IMR-90 (cell line): ENCODE data around the gene DAG1. TPM values are rescaled to one million over a fixed set of nuclear protein-coding genes. Genes with fewer than 3 reads are reported as not detected.
A peak's percentile ranks its signal among the peaks of the same experiment; 100 is the strongest.

ENCODE experiments used
- ATAC-seq: fragments of 200-7000 bp; cut with Tn5 transposase; 2 replicates; pipeline ENCODE4 v1.9.1; 2020; ENCODE audit warnings: low read depth, mild to moderate bottlenecking, moderate library complexity
- BruUV-seq: library from RNA; stranded (reverse); fragments of 400-500 nt; replicated peaks from 2 replicates; lab custom pipeline; 2021; lab: Mats Ljungman, UMichigan
- CTCF ChIA-PET: fragments of 300-600 bp; formaldehyde crosslinking; extraction: SDS; loops from one replicate; lab custom pipeline; 2021; ENCODE audit warnings: antibody characterized with exemption; lab: Yijun Ruan, JAX
- POLR2A ChIA-PET: fragments of 300-600 bp; sonication (Branson Sonifier 250); formaldehyde crosslinking; loops from one replicate; lab custom pipeline; 2022; ENCODE audit warnings: antibody characterized with exemption; ENCODE audit not compliant: unreplicated experiment; lab: Charles Lee
- DNase-seq: peaks from one replicate; pipeline ENCODE4 v3.0.0; 2013
- H2AFZ ChIP-seq: replicated peaks from 2 replicates; pipeline ENCODE3; 2013; ENCODE audit warnings: low read length, mild to moderate bottlenecking; ENCODE audit not compliant: poor library complexity
- H2AK5ac ChIP-seq: 2 replicates; pipeline ENCODE4 v1.6.1; 2013; ENCODE audit warnings: low read depth, low read length, inconsistent platforms
- H2AK9ac ChIP-seq: replicated peaks from 2 replicates; pipeline ENCODE3; 2013; ENCODE audit warnings: mild to moderate bottlenecking, low read depth, low read length, moderate library complexity; ENCODE audit not compliant: poor library complexity
- H2BK120ac ChIP-seq: 2 replicates; pipeline ENCODE4 v1.6.1; 2013; ENCODE audit warnings: low read depth, low read length, inconsistent platforms
- H2BK15ac ChIP-seq: 3 replicates; pipeline ENCODE4 v1.6.1; 2013; ENCODE audit warnings: low read depth, low read length, inconsistent platforms
- H2BK20ac ChIP-seq: 2 replicates; pipeline ENCODE4 v1.6.1; 2013; ENCODE audit warnings: low read depth, mild to moderate bottlenecking, inconsistent platforms, low read length, moderate library complexity
- H2BK5ac ChIP-seq: 2 replicates; pipeline ENCODE4 v1.6.1; 2013; ENCODE audit warnings: mild to moderate bottlenecking, low read depth, low read length, inconsistent platforms; ENCODE audit not compliant: poor library complexity, severe bottlenecking
- H3K14ac ChIP-seq: replicated peaks from 2 replicates; pipeline ENCODE4 v1.6.1; 2013; ENCODE audit warnings: low read depth, low read length, inconsistent platforms
- H3K18ac ChIP-seq: 2 replicates; pipeline ENCODE4 v1.6.1; 2013; ENCODE audit warnings: low read depth, low read length, control low read depth
- H3K23ac ChIP-seq: 2 replicates; pipeline ENCODE4 v1.6.1; 2013; ENCODE audit warnings: low read depth, low read length, inconsistent platforms
- H3K27ac ChIP-seq: 2 replicates; pipeline ENCODE4 v1.5.1; 2013; ENCODE audit warnings: mild to moderate bottlenecking, control low read depth, low read length; ENCODE audit not compliant: insufficient read depth
- H3K27me3 ChIP-seq: 2 replicates; pipeline ENCODE4 v1.6.1; 2013; ENCODE audit warnings: low read length; ENCODE audit not compliant: control insufficient read depth, insufficient read depth
- H3K36me3 ChIP-seq: 2 replicates; pipeline ENCODE4 v1.6.1; 2013; ENCODE audit warnings: low read length, mixed read lengths; ENCODE audit not compliant: control insufficient read depth, insufficient read depth
- H3K4ac ChIP-seq: 2 replicates; pipeline ENCODE4 v1.6.1; 2013; ENCODE audit warnings: low read depth, low read length, inconsistent platforms
- H3K4me1 ChIP-seq: 2 replicates; pipeline ENCODE4 v1.6.1; 2013; ENCODE audit warnings: low read length, mixed read lengths; ENCODE audit not compliant: control insufficient read depth, insufficient read depth
- H3K4me2 ChIP-seq: 2 replicates; pipeline ENCODE4 v1.6.1; 2013; ENCODE audit warnings: low read depth, mild to moderate bottlenecking, control low read depth, low read length, moderate library complexity
- H3K4me3 ChIP-seq: 2 replicates; pipeline ENCODE4 v1.5.1; 2013; ENCODE audit warnings: low read depth, mild to moderate bottlenecking, control low read depth, low read length, moderate library complexity; ENCODE audit not compliant: insufficient read depth
- H3K56ac ChIP-seq: 2 replicates; pipeline ENCODE4 v1.6.1; 2013; ENCODE audit warnings: low read length, inconsistent platforms; ENCODE audit not compliant: insufficient read depth; ENCODE audit errors: extremely low read depth
- H3K79me1 ChIP-seq, 2 experiments: 2 replicates each; pipeline ENCODE4 v1.6.1; 2013; ENCODE audit warnings: low read length in 2 of 2, inconsistent platforms in 1 of 2, low read depth in 1 of 2
- H3K9ac ChIP-seq: 2 replicates; pipeline ENCODE4 v1.6.1; 2013; ENCODE audit warnings: low read depth, low read length, control low read depth
- H3K9me1 ChIP-seq: 2 replicates; pipeline ENCODE4 v1.6.1; 2013; ENCODE audit warnings: low read length, inconsistent platforms; ENCODE audit not compliant: insufficient read depth
- H3K9me3 ChIP-seq: 2 replicates; pipeline ENCODE4 v1.6.1; 2013; ENCODE audit warnings: low read length; ENCODE audit not compliant: control insufficient read depth, insufficient read depth
- H4K20me1 ChIP-seq: 2 replicates; pipeline ENCODE4 v1.6.1; 2013; ENCODE audit warnings: low read length, inconsistent platforms; ENCODE audit not compliant: insufficient read depth
- H4K5ac ChIP-seq: 2 replicates; pipeline ENCODE4 v1.6.1; 2013; ENCODE audit warnings: mild to moderate bottlenecking, low read depth, low read length, control low read depth
- H4K8ac ChIP-seq, 2 experiments: 2 replicates each; pipeline ENCODE4 v1.6.1; 2013; ENCODE audit warnings: low read depth in 2 of 2, low read length in 2 of 2, control low read depth in 1 of 2, inconsistent platforms in 1 of 2
- H4K91ac ChIP-seq: 2 replicates; pipeline ENCODE4 v1.6.1; 2013; ENCODE audit warnings: low read depth, low read length, inconsistent platforms; ENCODE audit not compliant: insufficient read depth
- BHLHE40 ChIP-seq: fragments of 150-350 bp; IDR thresholded peaks from 2 replicates; pipeline ENCODE4 v1.6.1; 2016; ENCODE audit warnings: mild to moderate bottlenecking, low read depth, low read length
- CEBPB ChIP-seq: IDR thresholded peaks from 2 replicates; pipeline ENCODE4 v1.6.1; 2012; ENCODE audit warnings: low read depth, low read length, improper control_type of control experiment
- CHD1 ChIP-seq: IDR thresholded peaks from 2 replicates; pipeline ENCODE4 v1.6.1; 2012; ENCODE audit warnings: low read depth, low read length, improper control_type of control experiment
- CTCF ChIP-seq: conservative IDR thresholded peaks from 2 replicates; pipeline ENCODE4 v1.5.1; 2012; ENCODE audit warnings: mild to moderate bottlenecking, low read depth, low read length, improper control_type of control experiment
- ELK1 ChIP-seq: fragments of 150-350 bp; IDR thresholded peaks from 2 replicates; pipeline ENCODE4 v1.6.1; 2016; ENCODE audit warnings: low read depth, mild to moderate bottlenecking, low read length, moderate library complexity, borderline replicate concordance
- FOS ChIP-seq: fragments of 150-350 bp; IDR thresholded peaks from 2 replicates; pipeline ENCODE4 v1.6.1; 2016; ENCODE audit warnings: low read depth, low read length
- MAFK ChIP-seq: IDR thresholded peaks from 2 replicates; pipeline ENCODE4 v1.6.1; 2012; ENCODE audit warnings: low read depth, low read length, improper control_type of control experiment
- MAZ ChIP-seq: IDR thresholded peaks from 2 replicates; pipeline ENCODE4 v1.6.1; 2012; ENCODE audit warnings: low read depth, mild to moderate bottlenecking, low read length, improper control_type of control experiment, moderate library complexity, borderline replicate concordance
- MXI1 ChIP-seq: IDR thresholded peaks from 2 replicates; pipeline ENCODE4 v1.6.1; 2012; ENCODE audit warnings: low read depth, mild to moderate bottlenecking, low read length, moderate library complexity, borderline replicate concordance
- NFE2L2 ChIP-seq: fragments of 150-350 bp; IDR thresholded peaks from 2 replicates; pipeline ENCODE4 v1.6.1; 2016; ENCODE audit warnings: low read depth, mild to moderate bottlenecking, low read length
- POLR2A ChIP-seq: IDR thresholded peaks from 2 replicates; pipeline ENCODE4 v1.6.1; 2012; ENCODE audit warnings: mild to moderate bottlenecking, low read depth, low read length
- RAD21 ChIP-seq: IDR thresholded peaks from 2 replicates; pipeline ENCODE4 v1.6.1; 2012; ENCODE audit warnings: low read length, improper control_type of control experiment
- RCOR1 ChIP-seq: IDR thresholded peaks from 2 replicates; pipeline ENCODE4 v1.6.1; 2012; ENCODE audit warnings: mild to moderate bottlenecking, low read length, improper control_type of control experiment; ENCODE audit not compliant: insufficient replicate concordance
- RFX5 ChIP-seq: IDR thresholded peaks from 2 replicates; pipeline ENCODE4 v1.8.0; 2012; ENCODE audit warnings: low read depth, mild to moderate bottlenecking, low read length, moderate library complexity
- SMC3 ChIP-seq: fragments of 150-350 bp; IDR thresholded peaks from 2 replicates; pipeline ENCODE4 v1.6.1; 2016; ENCODE audit warnings: low read depth, mild to moderate bottlenecking, antibody characterized with exemption, low read length, moderate library complexity
- USF2 ChIP-seq: fragments of 150-350 bp; IDR thresholded peaks from 2 replicates; pipeline ENCODE4 v1.6.1; 2017; ENCODE audit warnings: mild to moderate bottlenecking, antibody characterized with exemption, low read length, low read depth
- WGBS, 2 experiments: methylation state at CpG; one replicate each; pipeline versions ENCODE4 v1.1.5 to v1.1.7; 2013; ENCODE audit warnings: missing lambda C conversion rate in 2 of 2; ENCODE audit not compliant: insufficient read length in 1 of 2; ENCODE audit errors: extremely low coverage in 2 of 2; 5-methylcytosine and 5-hydroxymethylcytosine counted together
- dilution Hi-C: fragments of 300-500 bp; cut with HindIII; formaldehyde crosslinking; loops from one replicate; pipeline ENCODE4 v1.14.3; 2018; ENCODE audit warnings: low sequenced_read_pairs; ENCODE audit not compliant: unreplicated experiment
- in situ Hi-C: fragments of 300-500 bp; cut with MboI; formaldehyde crosslinking; loops from 3 replicates; pipeline ENCODE4 v1.14.3; 2019; ENCODE audit warnings: low sequenced_read_pairs, inconsistent platforms, mixed read lengths
- intact Hi-C: fragments of 100-400 bp; cut with micrococcal nuclease; formaldehyde crosslinking; loops from 2 replicates; pipeline ENCODE4 v1.10.0; 2022
- polyA plus RNA-seq, 3 experiments: library from polyadenylated mRNA; depleted of rRNA; stranded (reverse); fragments of >200 nt; gene quantifications; 2 replicates each; pipeline ENCODE4 v1.2.3, GENCODE V29; 2012; ENCODE audit warnings: low replicate concordance in 1 of 3
- total RNA-seq: library from RNA; depleted of rRNA; stranded (reverse); fragments of >200 nt; gene quantifications from 2 replicates; pipeline ENCODE4 v1.2.3, GENCODE V29; 2012

Gene DAG1
- total and polyA plus RNA-seq, 2 of the 4 experiments (the other 2 are of a cell fraction): 31.0 to 40.2 TPM

DNA sequence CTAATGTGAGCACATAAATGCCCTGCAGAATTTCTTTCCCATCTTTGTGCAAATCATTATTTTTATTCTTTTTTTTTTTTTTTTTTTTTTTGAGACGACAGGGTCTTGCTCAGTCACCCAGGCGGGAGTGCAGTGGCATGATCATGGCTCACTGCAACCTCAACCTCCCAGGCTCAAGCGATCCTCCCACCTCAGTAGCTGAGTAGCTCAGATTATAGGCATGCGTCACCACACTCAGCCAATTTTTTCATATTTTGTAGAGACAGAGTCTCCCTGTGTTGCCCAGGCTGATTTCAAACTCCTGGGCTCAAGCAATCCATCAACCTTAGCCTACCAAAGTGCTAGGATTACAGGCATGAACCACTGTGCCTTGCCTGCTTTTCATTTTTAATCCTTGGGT is 22.9 kb downstream of the DAG1 start:
- ChIA-PET CTCF (no interaction called here), POLR2A (no interaction called here)
- Histone ChIP-seq H4K5ac (no peak overlapping the region), H3K56ac (no peak overlapping the region), H3K4ac (no peak overlapping the region), H2BK15ac (no peak overlapping the region), H3K4me3 (no peak overlapping the region), H3K4me1 (peaks cover 11% of the 10 kb centered on the region), H4K91ac (no peak overlapping the region), H3K27ac (no peak overlapping the region), H2AK9ac (no peak overlapping the region), H4K20me1 (no peaks in the 10 kb centered on the region), H3K27me3 (no peaks in the 10 kb centered on the region), H2AFZ (no peak overlapping the region), H4K8ac (no peak overlapping the region), H3K36me3 (0 out of 2 replicates have a peak, but pooled peaks cover 1% of the 10 kb centered on the region), H3K4me2 (no peak overlapping the region), H2BK5ac (no peak overlapping the region), H3K23ac (no peak overlapping the region), H3K9me3 (no peaks in the 10 kb centered on the region), H2AK5ac (no peak overlapping the region), H3K14ac (no peak overlapping the region), H3K79me1 (peaks cover 14 to 18% of the 10 kb centered on the region in 2 experiments; a peak in 3 of 4 replicates), H3K18ac (no peak overlapping the region), H3K9ac (no peak overlapping the region), H3K9me1 (peaks cover 10% of the 10 kb centered on the region; the same call in 1 of the 2 replicates), H2BK120ac (no peak overlapping the region), H2BK20ac (no peak overlapping the region)
- 0 out of 2 replicates have a peak, but pooled peaks have one; percentile 17 for ATAC-seq
- WGBS, 2 experiments: 75% methylated on average over 2 of the region's 4 CpGs; no CpG with 5 or more reads in 1 of the 2 experiments
- in situ Hi-C loops (no loop called here), intact Hi-C loops (no loop called here), dilution Hi-C loops (no loop called here)
- DNase-seq: no peak
- TF ChIP-seq ELK1 (no peak), CEBPB (no peak), USF2 (no peak), RCOR1 (no peak), RAD21 (no peak), MXI1 (no peak), SMC3 (no peak), MAFK (no peak), POLR2A (no peak), FOS (no peak), NFE2L2 (no peak), RFX5 (no peak), BHLHE40 (no peak), CHD1 (no peak), CTCF (no peak), MAZ (no peak)
- BruUV-seq: no TSS peak
